HCT116 (cell line): Measurements from ENCODE around the gene BEND5.

Experiments used
- CEBPB ChIP-seq: IDR thresholded peaks from 2 replicates; pipeline ENCODE4 v1.6.1; 2012; ENCODE audit warnings: low read depth
- CTCF ChIP-seq, 3 experiments: fragments of 200-600 bp in 1 of 3; sonication (generic) in 1 of 3; IDR thresholded peaks in 2 of 3; conservative IDR thresholded peaks in 1 of 3; 2 replicates each; pipeline ENCODE4 v1.5.1; 2012 to 2017; ENCODE audit warnings: low read depth in 2 of 3, low read length in 2 of 3, antibody characterized with exemption in 1 of 3, borderline replicate concordance in 1 of 3, control low read depth in 1 of 3, mild to moderate bottlenecking in 1 of 3, mixed read lengths in 1 of 3, mixed run types in 1 of 3, moderate library complexity in 1 of 3; ENCODE audit not compliant: insufficient read depth in 1 of 3
- EZH2phosphoT487 ChIP-seq: fragments of 200-600 bp; IDR thresholded peaks from 2 replicates; pipeline ENCODE4 v1.6.1; 2018; ENCODE audit warnings: antibody characterized with exemption, borderline replicate concordance
- POLR2A ChIP-seq: IDR thresholded peaks from 2 replicates; pipeline ENCODE4 v1.7.0; 2011; ENCODE audit warnings: borderline replicate concordance; ENCODE audit not compliant: insufficient read depth, insufficient read length; ENCODE audit errors: extremely low read depth
- POLR2AphosphoS5 ChIP-seq: IDR thresholded peaks from 2 replicates; pipeline ENCODE4 v1.6.1; 2011; ENCODE audit warnings: mild to moderate bottlenecking, low read depth, low read length, moderate library complexity
- RAD21 ChIP-seq: IDR thresholded peaks from 2 replicates; pipeline ENCODE4 v1.6.1; 2012; ENCODE audit warnings: low read depth, mild to moderate bottlenecking
- SIN3A ChIP-seq: IDR thresholded peaks from 2 replicates; pipeline ENCODE4 v1.6.1; 2012; ENCODE audit warnings: low read depth
- SRF ChIP-seq: IDR thresholded peaks from 2 replicates; pipeline ENCODE4 v1.6.1; 2012; ENCODE audit warnings: low read depth
- TCF7L2 ChIP-seq: IDR thresholded peaks from 2 replicates; pipeline ENCODE4 v1.7.0; 2011; ENCODE audit warnings: borderline replicate concordance, inconsistent platforms; ENCODE audit not compliant: insufficient read depth, insufficient read length; ENCODE audit errors: extremely low read depth
- YY1 ChIP-seq: IDR thresholded peaks from 2 replicates; pipeline ENCODE4 v1.6.1; 2011; ENCODE audit warnings: low read length, low read depth, moderate library complexity, mild to moderate bottlenecking; ENCODE audit not compliant: insufficient replicate concordance; ENCODE audit errors: extremely low read depth
- ZBTB33 ChIP-seq: IDR thresholded peaks from 2 replicates; pipeline ENCODE4 v1.6.1; 2011; ENCODE audit warnings: mild to moderate bottlenecking, low read length, moderate library complexity; ENCODE audit not compliant: insufficient replicate concordance; ENCODE audit errors: extremely low read depth
- ZFX ChIP-seq: fragments of 450-650 bp; IDR thresholded peaks from 2 replicates; pipeline ENCODE4 v1.6.1; 2017

DNA sequence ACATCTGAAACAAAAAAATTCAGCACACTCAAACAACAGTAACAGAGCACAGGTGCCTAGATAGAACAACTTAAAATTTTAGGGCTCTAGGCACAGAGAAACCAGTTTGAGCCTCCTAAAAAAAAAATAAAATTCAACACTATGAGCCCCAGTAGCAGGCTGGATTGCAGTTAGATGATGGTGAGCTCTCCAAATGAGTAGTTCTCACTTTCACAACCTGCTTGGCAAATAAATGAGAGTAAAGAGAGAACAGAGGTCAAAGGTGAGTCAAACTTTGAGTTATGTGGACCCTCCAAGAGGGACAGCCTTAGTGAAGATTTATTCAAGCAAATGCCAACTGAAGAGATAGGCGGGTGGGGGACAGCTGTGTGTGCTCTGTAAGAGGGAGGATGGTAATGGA lies 3.6 kb downstream of the BEND5 start:
- TF ChIP-seq CTCF (IDR thresholded peaks at IDR 0.05 in 2 of 3, conservative IDR thresholded peaks at IDR 0.05 in 1 of 3; ENCODE audit: borderline replicate concordance in 1 of 3, insufficient read depth in 1 of 3, low read depth in 2 of 3, low read length in 2 of 3) (no peak), POLR2A (no peak), EZH2phosphoT487 (no peak), TCF7L2 (no peak), RAD21 (no peak), SIN3A (no peak), ZFX (no peak), SRF (no peak), YY1 (no peak), CEBPB (no peak), POLR2AphosphoS5 (no peak), ZBTB33 (no peak)
